H9 (cell line): ENCODE data around the gene TRIM28. TPM values are rescaled to one million over a fixed set of nuclear protein-coding genes. Genes with fewer than 3 reads are reported as not detected.
A peak's percentile ranks its signal among the peaks of the same experiment; 100 is the strongest.

Experiments used
- DNase-seq: peaks from one replicate; pipeline ENCODE4 v3.0.0-alpha.2; 2017
- H2AFZ ChIP-seq: one replicate; pipeline ENCODE4 v1.6.1; 2013; ENCODE audit warnings: mild to moderate bottlenecking, low read length, control low read depth, moderate library complexity
- H2AK5ac ChIP-seq: 2 replicates; pipeline ENCODE4 v1.6.1; 2013; ENCODE audit warnings: low read length, control low read depth, mixed read lengths; ENCODE audit not compliant: insufficient read length
- H2BK120ac ChIP-seq: one replicate; pipeline ENCODE4 v1.6.1; 2013; ENCODE audit warnings: low read depth, mild to moderate bottlenecking, low read length, control low read depth, inconsistent platforms; ENCODE audit not compliant: poor library complexity, severe bottlenecking
- H2BK12ac ChIP-seq: 2 replicates; pipeline ENCODE4 v1.6.1; 2013; ENCODE audit warnings: low read length, control low read depth, mixed read lengths, low read depth; ENCODE audit not compliant: insufficient read length
- H2BK15ac ChIP-seq: 2 replicates; pipeline ENCODE4 v1.6.1; 2013; ENCODE audit warnings: low read depth, low read length, control low read depth
- H2BK20ac ChIP-seq: one replicate; pipeline ENCODE4 v1.6.1; 2013; ENCODE audit warnings: low read depth, mild to moderate bottlenecking, low read length, control low read depth, inconsistent platforms; ENCODE audit not compliant: poor library complexity, severe bottlenecking
- H2BK5ac ChIP-seq: 2 replicates; pipeline ENCODE4 v1.6.1; 2013; ENCODE audit warnings: low read length, control low read depth, mixed read lengths; ENCODE audit not compliant: insufficient read length
- H3K14ac ChIP-seq: 2 replicates; pipeline ENCODE4 v1.6.1; 2013; ENCODE audit warnings: low read length, control low read depth; ENCODE audit not compliant: insufficient read depth
- H3K18ac ChIP-seq: 2 replicates; pipeline ENCODE4 v1.6.1; 2013; ENCODE audit warnings: low read depth, mild to moderate bottlenecking, mixed read lengths, low read length, control low read depth; ENCODE audit not compliant: insufficient read length
- H3K23ac ChIP-seq: 2 replicates; pipeline ENCODE4 v1.6.1; 2013; ENCODE audit warnings: low read length, control low read depth, mixed read lengths, low read depth; ENCODE audit not compliant: insufficient read length
- H3K23me2 ChIP-seq: 2 replicates; pipeline ENCODE4 v1.6.1; 2013; ENCODE audit warnings: low read depth, mild to moderate bottlenecking, mixed read lengths, low read length, control low read depth; ENCODE audit not compliant: insufficient read length, poor library complexity, severe bottlenecking
- H3K27ac ChIP-seq: 2 replicates; pipeline ENCODE4 v1.5.1; 2013; ENCODE audit warnings: low read length, control low read depth, mixed read lengths, low read depth; ENCODE audit not compliant: insufficient read length
- H3K27me3 ChIP-seq: 2 replicates; pipeline ENCODE4 v1.6.1; 2013; ENCODE audit warnings: low read length, control low read depth, inconsistent platforms; ENCODE audit not compliant: insufficient read depth
- H3K4ac ChIP-seq: 2 replicates; pipeline ENCODE4 v1.6.1; 2013; ENCODE audit warnings: low read depth, mild to moderate bottlenecking, control low read depth, inconsistent platforms, low read length, moderate library complexity
- H3K4me1 ChIP-seq: 2 replicates; pipeline ENCODE4 v1.6.1; 2013; ENCODE audit warnings: low read length, control low read depth, inconsistent platforms; ENCODE audit not compliant: insufficient read depth
- H3K4me2 ChIP-seq: 2 replicates; pipeline ENCODE4 v1.6.1; 2013; ENCODE audit warnings: low read length, control low read depth, mixed read lengths; ENCODE audit not compliant: insufficient read length, insufficient read depth
- H3K56ac ChIP-seq: 2 replicates; pipeline ENCODE4 v1.6.1; 2013; ENCODE audit warnings: low read depth, mild to moderate bottlenecking, mixed read lengths, low read length, control low read depth; ENCODE audit not compliant: insufficient read length
- H3K79me1 ChIP-seq: 2 replicates; pipeline ENCODE4 v1.6.1; 2013; ENCODE audit warnings: low read depth, mild to moderate bottlenecking, moderate library complexity, low read length, control low read depth, inconsistent platforms; ENCODE audit not compliant: insufficient read depth, poor library complexity, severe bottlenecking
- H3K79me2 ChIP-seq: 2 replicates; pipeline ENCODE4 v1.6.1; 2013; ENCODE audit warnings: low read length, control low read depth, inconsistent platforms; ENCODE audit not compliant: insufficient read depth
- H3K9ac ChIP-seq: 2 replicates; pipeline ENCODE4 v1.6.1; 2013; ENCODE audit warnings: low read length, control low read depth, mixed read lengths; ENCODE audit not compliant: insufficient read length; ENCODE audit errors: extremely low read depth
- H3K9me3 ChIP-seq: one replicate; pipeline ENCODE4 v1.6.1; 2013; ENCODE audit warnings: low read depth, low read length, inconsistent platforms; ENCODE audit not compliant: control insufficient read depth
- H3T11ph ChIP-seq: one replicate; pipeline ENCODE4 v1.6.1; 2013; ENCODE audit warnings: mild to moderate bottlenecking, low read length, control low read depth, inconsistent platforms
- H4K20me1 ChIP-seq: one replicate; pipeline ENCODE4 v1.6.1; 2013; ENCODE audit not compliant: control insufficient read depth, insufficient read length, insufficient read depth
- H4K5ac ChIP-seq: 2 replicates; pipeline ENCODE4 v1.6.1; 2013; ENCODE audit warnings: low read depth, mild to moderate bottlenecking, mixed read lengths, low read length, control low read depth; ENCODE audit not compliant: insufficient read length
- H4K8ac ChIP-seq: replicated peaks from 2 replicates; pipeline ENCODE4 v1.6.1; 2013; ENCODE audit warnings: low read length, control low read depth, mixed read lengths, low read depth; ENCODE audit not compliant: insufficient read length
- H4K91ac ChIP-seq: 2 replicates; pipeline ENCODE4 v1.6.1; 2013; ENCODE audit warnings: low read depth, mild to moderate bottlenecking, moderate library complexity, mixed read lengths, low read length, control low read depth; ENCODE audit not compliant: insufficient read length
- H3K27ac Mint-ChIP-seq, 3 experiments: 2 replicates in 2 of 3; 3 replicates in 1 of 3; pipeline ENCODE4 v1.8.0; 2020 to 2021; ENCODE audit warnings: mixed read lengths in 3 of 3, mild to moderate bottlenecking in 1 of 3, moderate library complexity in 1 of 3
- H3K27me3 Mint-ChIP-seq: 2 replicates; pipeline ENCODE4 v1.8.0; 2021; ENCODE audit warnings: low read depth, mild to moderate bottlenecking, moderate library complexity, mixed read lengths
- H3K36me3 Mint-ChIP-seq, 3 experiments: 2 replicates in 2 of 3; 3 replicates in 1 of 3; pipeline ENCODE4 v1.8.0; 2020 to 2021; ENCODE audit warnings: low read depth in 3 of 3, mixed read lengths in 3 of 3; ENCODE audit not compliant: insufficient read depth in 1 of 3
- H3K4me1 Mint-ChIP-seq, 2 experiments: 2 replicates each; pipeline ENCODE4 v1.8.0; 2020; ENCODE audit warnings: mixed read lengths in 2 of 2
- H3K4me3 Mint-ChIP-seq, 2 experiments: 2 replicates in 1 of 2; 3 replicates in 1 of 2; pipeline ENCODE4 v1.8.0; 2020 to 2021; ENCODE audit warnings: mild to moderate bottlenecking in 2 of 2, mixed read lengths in 2 of 2, moderate library complexity in 1 of 2
- H3K9me3 Mint-ChIP-seq, 2 experiments: 2 replicates in 1 of 2; 3 replicates in 1 of 2; pipeline ENCODE4 v1.8.0; 2020; ENCODE audit warnings: mild to moderate bottlenecking in 2 of 2, mixed read lengths in 2 of 2, moderate library complexity in 1 of 2
- WGBS: extraction: QIAGEN DNeasy Blood & Tissue Kit; methylation state at CpG from one replicate; pipeline ENCODE4 v1.1.7; 2013; ENCODE audit warnings: missing lambda C conversion rate, low lambda C conversion rate, mixed read lengths; ENCODE audit not compliant: insufficient read length; ENCODE audit errors: extremely low coverage; 5-methylcytosine and 5-hydroxymethylcytosine counted together
- total RNA-seq: library from RNA; stranded (reverse); gene quantifications from 2 replicates; pipeline ENCODE4 v1.2.1, GENCODE V29; 2021
- TF ChIP-seq, protein P1 (sequence below): fragments of 200-600 bp; sonication (generic); conservative IDR thresholded peaks from 3 replicates; pipeline ENCODE4 v1.8.0; 2021; ENCODE audit warnings: antibody characterized with exemption, mild to moderate bottlenecking

The TRIM28 gene
- total RNA-seq, 1 experiment from 2014 or later, result 1,084 TPM

- Histone ChIP-seq H3K9me3 (no peaks in the 10 kb centered on the region), H2AK5ac (no peak overlapping the region), H2BK120ac (no peak overlapping the region), H3K4me1 (no peaks in the 10 kb centered on the region), H3K4me2 (peak overlapping the region; percentile 56), H3K9ac (no peak overlapping the region), H4K5ac (no peak overlapping the region), H3T11ph (no peak overlapping the region), H3K27me3 (no peaks in the 10 kb centered on the region), H2BK20ac (no peak overlapping the region), H2AFZ (no peak overlapping the region), H3K56ac (no peak overlapping the region), H3K23ac (no peak overlapping the region), H4K20me1 (no peaks in the 10 kb centered on the region), H4K8ac (no peak overlapping the region), H3K14ac (no peak overlapping the region), H3K79me2 (peaks cover 8% of the 10 kb centered on the region; the same call in 1 of the 2 replicates), H3K79me1 (no peaks in the 10 kb centered on the region), H2BK12ac (no peak overlapping the region), H3K4ac (no peak overlapping the region), H2BK5ac (no peak overlapping the region), H3K18ac (no peak overlapping the region), H3K23me2 (peaks cover 16% of the 10 kb centered on the region), H4K91ac (no peak overlapping the region), H2BK15ac (no peak overlapping the region), H3K27ac (no peak overlapping the region)
- peaks cover 21 to 52% (median 38%) of the 10 kb centered on the region in 3 experiments; a peak in 6 of 7 replicates for H3K36me3 Mint-ChIP-seq
- H3K27me3 Mint-ChIP-seq, result peaks cover 1% of the 10 kb centered on the region; the same call in 1 of the 2 replicates
- H3K27ac Mint-ChIP-seq, result peak overlapping the region; percentile 86 to 99 (median 87); a peak in 6 of 7 replicates
- no peak for DNase-seq
- no peaks in the 10 kb centered on the region; a peak in 2 of 5 replicates for H3K9me3 Mint-ChIP-seq
- H3K4me1 Mint-ChIP-seq, result peaks cover 26 to 45% of the 10 kb centered on the region in 2 experiments
- no CpG with 5 or more reads among the region's 10 CpGs for WGBS
- TF ChIP-seq, protein P1, sequence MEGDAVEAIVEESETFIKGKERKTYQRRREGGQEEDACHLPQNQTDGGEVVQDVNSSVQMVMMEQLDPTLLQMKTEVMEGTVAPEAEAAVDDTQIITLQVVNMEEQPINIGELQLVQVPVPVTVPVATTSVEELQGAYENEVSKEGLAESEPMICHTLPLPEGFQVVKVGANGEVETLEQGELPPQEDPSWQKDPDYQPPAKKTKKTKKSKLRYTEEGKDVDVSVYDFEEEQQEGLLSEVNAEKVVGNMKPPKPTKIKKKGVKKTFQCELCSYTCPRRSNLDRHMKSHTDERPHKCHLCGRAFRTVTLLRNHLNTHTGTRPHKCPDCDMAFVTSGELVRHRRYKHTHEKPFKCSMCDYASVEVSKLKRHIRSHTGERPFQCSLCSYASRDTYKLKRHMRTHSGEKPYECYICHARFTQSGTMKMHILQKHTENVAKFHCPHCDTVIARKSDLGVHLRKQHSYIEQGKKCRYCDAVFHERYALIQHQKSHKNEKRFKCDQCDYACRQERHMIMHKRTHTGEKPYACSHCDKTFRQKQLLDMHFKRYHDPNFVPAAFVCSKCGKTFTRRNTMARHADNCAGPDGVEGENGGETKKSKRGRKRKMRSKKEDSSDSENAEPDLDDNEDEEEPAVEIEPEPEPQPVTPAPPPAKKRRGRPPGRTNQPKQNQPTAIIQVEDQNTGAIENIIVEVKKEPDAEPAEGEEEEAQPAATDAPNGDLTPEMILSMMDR, result no peak
- peak overlapping the region; percentile 96 to 99 for H3K4me3 Mint-ChIP-seq
Measured at GRCh38 chr19:58556622-58557220, 12.9 kb downstream of the TRIM28 start.
